Activated CD4-positive, alpha-beta T cell treated with anti-CD3 and anti-CD28 coated beads for 36 hours (primary cell): ENCODE data around the gene ABCF3. TPM values are rescaled to one million over a fixed set of nuclear protein-coding genes. Genes with fewer than 3 reads are reported as not detected.

Experiments used
- ATAC-seq: fragments of 200-7000 bp; cut with Tn5 transposase; one replicate; pipeline ENCODE4 v1.10.0; 2021; ENCODE audit warnings: mild to moderate bottlenecking, moderate library complexity
- CTCF ChIA-PET: fragments of 350-600 bp; sonication (Branson Sonifier 250); formaldehyde crosslinking; loops from one replicate; lab custom pipeline; 2021; ENCODE audit warnings: antibody characterized with exemption; lab: Charles Lee
- POLR2A ChIA-PET: fragments of 350-600 bp; sonication (Branson Sonifier 250); formaldehyde crosslinking; loops from one replicate; lab custom pipeline; 2021; ENCODE audit warnings: antibody characterized with exemption, inconsistent platforms; lab: Charles Lee
- DNase-seq: peaks from one replicate; pipeline ENCODE4 v3.0.0-alpha.2; 2020
- H3K27ac Mint-ChIP-seq: one replicate; pipeline ENCODE4 v1.8.0; 2021; ENCODE audit warnings: mixed read lengths
- H3K27me3 Mint-ChIP-seq: one replicate; pipeline ENCODE4 v1.8.0; 2021; ENCODE audit warnings: mixed read lengths
- H3K36me3 Mint-ChIP-seq: one replicate; pipeline ENCODE4 v1.8.0; 2021; ENCODE audit warnings: low read depth, mixed read lengths
- H3K4me1 Mint-ChIP-seq: one replicate; pipeline ENCODE4 v1.8.0; 2021; ENCODE audit warnings: mixed read lengths
- H3K4me3 Mint-ChIP-seq: one replicate; pipeline ENCODE4 v1.8.0; 2021; ENCODE audit warnings: mild to moderate bottlenecking, moderate library complexity, mixed read lengths
- H3K9me3 Mint-ChIP-seq: one replicate; pipeline ENCODE4 v1.8.0; 2021; ENCODE audit warnings: low read depth, mixed read lengths
- intact Hi-C, 2 experiments: fragments of 100-400 bp; cut with DNase I in 1 of 2; cut with micrococcal nuclease in 1 of 2; formaldehyde crosslinking; loops; one replicate each; pipeline versions ENCODE4 v1.14.2 to v1.15.1; 2022 to 2024; cut with DNase I, micrococcal nuclease
- microRNA-seq: library from miRNA; unstranded; fragments of <30 nt; microRNA quantifications from one replicate; pipeline ENCODE4 v1.2.0, GENCODE V29; 2021; ENCODE audit warnings: borderline replicate concordance
- total RNA-seq, 2 experiments: library from RNA; stranded (reverse); gene quantifications; one replicate each; pipeline ENCODE4 v1.2.3, GENCODE V29; 2021

Gene ABCF3
- total RNA-seq, 2 experiments from 2014 or later = 58.2 to 66.2 TPM

- ChIA-PET POLR2A (no interaction called here), CTCF (interaction anchor here (1.3 to 4.2 kb wide), 3 partner anchors 10 to 12 kb away, joined by 3 to 25 read pairs (median 4); partner anchors contain the start of gene EEF1AKMT4)
- DNase-seq (no peak), ATAC-seq (no peak)
- no peaks in the 10 kb centered on the region for H3K27me3 Mint-ChIP-seq
- intact Hi-C loops = loop anchor here in 1 of 2 experiments (10.0 kb wide), 1 partner anchor 685 kb away; the partner anchor contains the start of gene KLHL6
- peaks cover 8% of the 10 kb centered on the region for H3K36me3 Mint-ChIP-seq
- H3K4me1 Mint-ChIP-seq = no peaks in the 10 kb centered on the region
- no peaks in the 10 kb centered on the region for H3K9me3 Mint-ChIP-seq
- no peak overlapping the region for H3K27ac Mint-ChIP-seq
- no peak overlapping the region for H3K4me3 Mint-ChIP-seq
These were observed 53.7 kb downstream of the ABCF3 start for GRCh38 chr3:184239708-184240107.

- POLR2A ChIA-PET = no interaction called here
- Mint-ChIP-seq H3K36me3 (peaks cover 12% of the 10 kb centered on the region), H3K4me3 (no peak overlapping the region), H3K9me3 (no peaks in the 10 kb centered on the region), H3K27ac (no peak overlapping the region), H3K27me3 (no peaks in the 10 kb centered on the region), H3K4me1 (no peaks in the 10 kb centered on the region)
- CTCF ChIA-PET = interaction anchor here (1.0 to 4.2 kb wide), 4 partner anchors 9 to 291 kb away, joined by 3 to 25 read pairs (median 4); partner anchors contain the start of gene EEF1AKMT4
- intact Hi-C loops = loop anchor here in 1 of 2 experiments (10.0 kb wide), 1 partner anchor 686 kb away; the partner anchor contains the start of gene KLHL6
- ATAC-seq (peak; percentile 34), DNase-seq (peak; percentile 41)
These were observed 54.6 kb downstream of the ABCF3 start for GRCh38 chr3:184240384-184241140.

DNA sequence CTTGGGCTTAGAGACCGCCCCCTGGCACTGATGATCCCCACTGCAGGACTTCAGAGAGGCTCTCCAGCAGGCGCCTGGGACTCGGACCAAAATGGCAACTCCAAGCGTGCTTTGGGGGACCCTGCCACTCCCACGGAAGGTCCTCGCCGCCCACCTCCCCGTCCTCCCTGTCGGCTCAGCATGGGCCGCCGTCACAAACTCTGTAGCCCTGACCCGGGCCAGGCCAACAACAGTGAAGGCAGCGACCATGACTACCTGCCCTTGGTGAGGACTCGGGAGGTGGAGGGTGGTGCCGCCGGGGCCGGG is 55.1 kb downstream of the ABCF3 start:
- intact Hi-C loops = loop anchor here in 1 of 2 experiments (10.0 kb wide), 1 partner anchor 686 kb away; the partner anchor contains the start of gene KLHL6
- Mint-ChIP-seq H3K27me3 (no peaks in the 10 kb centered on the region), H3K4me3 (no peak overlapping the region), H3K27ac (no peak overlapping the region), H3K9me3 (no peaks in the 10 kb centered on the region), H3K4me1 (peaks cover 3% of the 10 kb centered on the region), H3K36me3 (peaks cover 12% of the 10 kb centered on the region)
- DNase-seq = no peak
- ChIA-PET CTCF (interaction anchor here (1.0 to 4.2 kb wide), 4 partner anchors 9 to 292 kb away, joined by 3 to 25 read pairs (median 4); partner anchors contain the start of gene EEF1AKMT4), POLR2A (no interaction called here)
- no peak for ATAC-seq

DNA sequence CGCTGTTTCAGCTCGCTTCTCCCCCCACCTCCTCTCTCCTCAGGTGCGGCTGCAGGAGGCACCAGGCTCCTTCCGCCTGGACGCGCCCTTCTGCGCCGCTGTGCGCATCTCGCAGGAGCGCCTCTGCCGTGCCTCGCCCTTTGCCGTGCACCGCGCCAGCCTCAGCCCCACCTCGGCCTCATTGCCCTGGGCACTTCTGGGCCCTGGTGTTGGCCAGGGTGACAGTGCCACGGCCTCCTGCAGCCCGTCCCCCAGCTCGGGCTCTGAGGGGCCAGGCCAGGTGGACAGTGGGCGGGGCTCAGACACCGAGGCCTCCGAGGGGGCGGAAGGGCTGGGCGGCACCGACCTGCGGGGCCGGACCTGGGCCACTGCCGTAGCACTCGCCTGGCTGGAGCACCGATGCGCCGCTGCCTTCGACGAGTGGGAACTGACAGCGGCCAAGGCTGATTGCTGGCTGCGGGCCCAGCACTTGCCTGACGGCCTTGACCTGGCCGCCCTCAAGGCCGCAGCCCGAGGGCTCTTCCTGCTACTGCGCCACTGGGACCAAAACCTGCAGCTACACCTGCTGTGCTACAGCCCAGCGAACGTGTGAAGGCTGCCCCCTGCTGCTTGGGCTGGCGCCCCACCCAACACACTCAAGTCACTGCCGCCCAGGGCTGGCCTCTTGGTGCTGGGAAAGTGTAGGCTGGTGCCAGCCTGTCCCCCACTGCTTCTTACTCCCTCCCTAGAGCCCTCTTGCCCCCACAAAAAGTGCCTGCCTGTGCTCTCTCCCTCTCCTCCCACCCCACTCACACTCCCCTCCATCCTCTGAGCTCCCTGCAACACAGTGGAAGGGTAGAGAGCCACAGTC is 55.7 kb downstream of the ABCF3 start:
- peaks cover 12% of the 10 kb centered on the region for H3K36me3 Mint-ChIP-seq
- CTCF ChIA-PET = interaction anchor here (0.6 to 4.2 kb wide), 3 partner anchors 8 to 14 kb away, joined by 3 to 25 read pairs (median 3); partner anchors contain the start of gene EEF1AKMT4

GRCh38 chr3:184242297-184242685 is 56.3 kb downstream of the ABCF3 start:
- ChIA-PET CTCF (interaction anchor here (4.2 kb wide), 1 partner anchor 15 kb away, joined by 25 read pairs; no protein-coding TSS in a partner anchor), POLR2A (no interaction called here)
- Mint-ChIP-seq H3K9me3 (no peaks in the 10 kb centered on the region), H3K36me3 (peaks cover 12% of the 10 kb centered on the region), H3K27ac (no peak overlapping the region), H3K27me3 (no peaks in the 10 kb centered on the region), H3K4me1 (peaks cover 4% of the 10 kb centered on the region), H3K4me3 (no peak overlapping the region)
- DNase-seq = no peak
- intact Hi-C loops = loop anchor here in 1 of 2 experiments (10.0 kb wide), 1 partner anchor 687 kb away; the partner anchor contains the start of gene KLHL6
- ATAC-seq = no peak

More for the DNA sequence above, 55.7 kb downstream of the ABCF3 start:
- ATAC-seq (peak; percentile 71), DNase-seq (peak; percentile 44)
- H3K9me3 Mint-ChIP-seq = no peaks in the 10 kb centered on the region
- no peaks in the 10 kb centered on the region for H3K27me3 Mint-ChIP-seq
- H3K4me3 Mint-ChIP-seq = no peak overlapping the region
- H3K27ac Mint-ChIP-seq = no peak overlapping the region
- POLR2A ChIA-PET = no interaction called here
- intact Hi-C loops = loop anchor here in 1 of 2 experiments (10.0 kb wide), 1 partner anchor 687 kb away; the partner anchor contains the start of gene KLHL6
- peaks cover 4% of the 10 kb centered on the region for H3K4me1 Mint-ChIP-seq

Small RNA genes within 50 kb of the gene (microRNA-seq; reads per million reads assigned to microRNA genes)
- gene MIR1224 = not detected

Other genes with a start within 250 kb of the ABCF3 start
- gene ABCC5, start 168.3 kb upstream of the ABCF3 start, total RNA-seq = 10 to 100 TPM; 12.5 to 15.8 TPM
- not detected for gene HTR3D, start 154.5 kb upstream of the ABCF3 start, total RNA-seq
- not detected for gene HTR3C, start 133.2 kb upstream of the ABCF3 start, total RNA-seq
- not detected for gene HTR3E, start 89.1 kb upstream of the ABCF3 start, total RNA-seq
- gene EIF2B5, start 50.8 kb upstream of the ABCF3 start, total RNA-seq = 10 to 100 TPM; 46.4 to 60.6 TPM
- 10 to 100 TPM; 24.9 to 29.6 TPM for gene DVL3, start 30.8 kb upstream of the ABCF3 start, total RNA-seq
- 100 to 1,000 TPM; 192 to 204 TPM for gene AP2M1, start 11.3 kb upstream of the ABCF3 start, total RNA-seq
- not detected for gene VWA5B2, start 43.4 kb downstream of the ABCF3 start, total RNA-seq
- gene ALG3, start 62.8 kb downstream of the ABCF3 start, total RNA-seq = 10 to 100 TPM; 39.9 to 40.9 TPM
- gene EEF1AKMT4, start 63.5 kb downstream of the ABCF3 start, total RNA-seq = 1 to 10 TPM; 4.8 to 5.8 TPM
- under 1 TPM; 0.18 to 0.25 TPM for gene CAMK2N2, start 75.4 kb downstream of the ABCF3 start, total RNA-seq
- not detected for gene ECE2, start 89.8 kb downstream of the ABCF3 start, total RNA-seq
- 100 to 1,000 TPM; 207 to 236 TPM for gene PSMD2, start 113.0 kb downstream of the ABCF3 start, total RNA-seq
- 100 to 1,000 TPM; 479 to 556 TPM for gene EIF4G1, start 128.4 kb downstream of the ABCF3 start, total RNA-seq
- 1 to 10 TPM; 3.7 to 4.5 TPM for gene FAM131A, start 151.4 kb downstream of the ABCF3 start, total RNA-seq
- gene CLCN2, start 175.4 kb downstream of the ABCF3 start, total RNA-seq = 1 to 10 TPM; 4.6 to 4.7 TPM
- gene POLR2H, start 175.5 kb downstream of the ABCF3 start, total RNA-seq = 100 to 1,000 TPM; 130 to 143 TPM
- gene THPO, start 192.0 kb downstream of the ABCF3 start, total RNA-seq = not detected
- gene CHRD, start 193.9 kb downstream of the ABCF3 start, total RNA-seq = under 1 TPM in 1 of 2 experiments, not detected in 1; 0.23 TPM